HCT116 (cell line): ENCODE results near the gene MT3. TPM values are rescaled to one million over a fixed set of nuclear protein-coding genes. Genes with fewer than 3 reads are reported as not detected.

Experiments used
- ATAC-seq: fragments of 200-7000 bp; cut with Tn5 transposase; 2 replicates; pipeline ENCODE4 v1.9.1; 2020; ENCODE audit warnings: mild to moderate bottlenecking, moderate library complexity
- BruUV-seq: library from RNA; stranded (reverse); fragments of 400-500 nt; replicated peaks from 2 replicates; lab custom pipeline; 2021; lab: Mats Ljungman, UMichigan
- CTCF ChIA-PET: fragments of 300-600 bp; sonication (Branson Sonifier 250); formaldehyde crosslinking; loops from one replicate; lab custom pipeline; 2021; ENCODE audit warnings: antibody characterized with exemption; lab: Charles Lee
- POLR2A ChIA-PET: fragments of 300-600, 350-600 bp; sonication (Branson Sonifier 250); formaldehyde crosslinking; loops from one replicate; lab custom pipeline; 2021; ENCODE audit warnings: antibody characterized with exemption; lab: Charles Lee
- RAD21 ChIA-PET, 2 experiments: fragments of 300-600 bp; sonication (Branson Sonifier 250); formaldehyde crosslinking; loops; one replicate each; lab custom pipeline; 2023; ENCODE audit warnings: low total read pairs in 2 of 2; ENCODE audit not compliant: uncharacterized antibody in 2 of 2, unreplicated experiment in 2 of 2, low non-redundant PET in 1 of 2; lab: Charles Lee
- DNase-seq: peaks from one replicate; pipeline ENCODE4 v3.0.0-alpha.2; 2010; ENCODE audit warnings: low read depth, low spot score
- H2AFZ ChIP-seq: fragments of 200-600 bp; shearing (Covaris generic), sonication (generic); 2 replicates; pipeline ENCODE4 v1.6.1; 2017; ENCODE audit warnings: low read depth, mixed run types, mixed read lengths, antibody characterized with exemption, low read length; ENCODE audit not compliant: poor library complexity, severe bottlenecking
- H3K27ac ChIP-seq: 2 replicates; pipeline ENCODE4 v1.5.1; 2012; ENCODE audit warnings: low read depth, low read length
- H3K27me3 ChIP-seq: fragments of 200-600 bp; sonication (generic); 2 replicates; pipeline ENCODE4 v1.6.1; 2016; ENCODE audit warnings: mixed run types, low read length, mixed read lengths; ENCODE audit not compliant: insufficient read depth
- H3K36me3 ChIP-seq, 2 experiments: fragments of 200-500 bp in 1 of 2; fragments of 200-600 bp in 1 of 2; sonication (Bioruptor generic) in 1 of 2; sonication (generic) in 1 of 2; 2 replicates each; pipeline versions ENCODE4 v1.5.1 to v1.6.1; 2014 to 2016; ENCODE audit warnings: low read length in 2 of 2, inconsistent platforms in 1 of 2, mixed read lengths in 1 of 2, mixed run types in 1 of 2; ENCODE audit not compliant: insufficient read depth in 2 of 2, control insufficient read depth in 1 of 2
- H3K4me1 ChIP-seq, 2 experiments: fragments of 200-600 bp in 1 of 2; sonication (generic) in 1 of 2; 2 replicates each; pipeline versions ENCODE4 v1.5.1 to v1.6.1; 2012 to 2017; ENCODE audit warnings: low read length in 2 of 2, inconsistent platforms in 1 of 2, mild to moderate bottlenecking in 1 of 2, mixed read lengths in 1 of 2, mixed run types in 1 of 2, moderate library complexity in 1 of 2; ENCODE audit not compliant: insufficient read depth in 2 of 2, control insufficient read depth in 1 of 2
- H3K4me2 ChIP-seq: fragments of 200-600 bp; sonication (generic); 2 replicates; pipeline ENCODE4 v1.6.1; 2017; ENCODE audit warnings: mixed run types, low read length, mixed read lengths
- H3K4me3 ChIP-seq, 2 experiments: fragments of 200-600 bp in 1 of 2; sonication (generic) in 1 of 2; replicated peaks in 1 of 2; 2 replicates each; pipeline ENCODE4 v1.5.1; 2011 to 2016; ENCODE audit warnings: low read length in 2 of 2, control low read depth in 1 of 2, low read depth in 1 of 2, mild to moderate bottlenecking in 1 of 2, mixed read lengths in 1 of 2, mixed run types in 1 of 2
- H3K79me2 ChIP-seq: fragments of 200-600 bp; sonication (generic); 2 replicates; pipeline ENCODE4 v1.6.1; 2017; ENCODE audit warnings: mild to moderate bottlenecking, mixed run types, low read length, moderate library complexity, mixed read lengths; ENCODE audit not compliant: insufficient read depth
- H3K9ac ChIP-seq: fragments of 200-600 bp; sonication (generic); 2 replicates; pipeline ENCODE4 v1.6.1; 2016; ENCODE audit warnings: low read length, mixed read lengths
- H3K9me2 ChIP-seq: fragments of 200-600 bp; sonication (generic), shearing (Covaris generic); 2 replicates; pipeline ENCODE4 v1.6.1; 2017; ENCODE audit warnings: mixed run types, mild to moderate bottlenecking, moderate library complexity; ENCODE audit not compliant: insufficient read depth
- H3K9me3 ChIP-seq, 2 experiments: fragments of 200-500 bp in 1 of 2; fragments of 200-600 bp in 1 of 2; sonication (Bioruptor generic) in 1 of 2; sonication (generic) in 1 of 2; 2 replicates each; pipeline ENCODE4 v1.6.1; 2014 to 2017; ENCODE audit warnings: low read length in 2 of 2, mixed read lengths in 2 of 2, inconsistent platforms in 1 of 2, low read depth in 1 of 2, mild to moderate bottlenecking in 1 of 2, mixed run types in 1 of 2, moderate library complexity in 1 of 2; ENCODE audit not compliant: control insufficient read depth in 1 of 2, insufficient read depth in 1 of 2
- H4K20me1 ChIP-seq: fragments of 200-600 bp; sonication (generic), shearing (Covaris generic); 2 replicates; pipeline ENCODE4 v1.6.1; 2017; ENCODE audit warnings: mixed run types, mild to moderate bottlenecking, moderate library complexity; ENCODE audit not compliant: insufficient read depth
- CBX3 ChIP-seq: IDR thresholded peaks from 2 replicates; pipeline ENCODE4 v1.6.1; 2012; ENCODE audit warnings: low read depth
- CEBPB ChIP-seq: IDR thresholded peaks from 2 replicates; pipeline ENCODE4 v1.6.1; 2012; ENCODE audit warnings: low read depth
- EGR1 ChIP-seq: IDR thresholded peaks from 2 replicates; pipeline ENCODE4 v1.6.1; 2012; ENCODE audit warnings: low read depth
- ELF1 ChIP-seq: IDR thresholded peaks from 2 replicates; pipeline ENCODE4 v1.6.1; 2012; ENCODE audit warnings: low read depth, borderline replicate concordance
- EZH2 ChIP-seq: fragments of 200-600 bp; sonication (generic); IDR thresholded peaks from 2 replicates; pipeline ENCODE4 v1.6.1; 2017; ENCODE audit warnings: antibody characterized with exemption, mixed run types
- FOSL1 ChIP-seq: IDR thresholded peaks from 2 replicates; pipeline ENCODE4 v1.6.1; 2012; ENCODE audit warnings: low read depth
- POLR2A ChIP-seq: IDR thresholded peaks from 2 replicates; pipeline ENCODE4 v1.7.0; 2011; ENCODE audit warnings: borderline replicate concordance; ENCODE audit not compliant: insufficient read depth, insufficient read length; ENCODE audit errors: extremely low read depth
- SIN3A ChIP-seq: IDR thresholded peaks from 2 replicates; pipeline ENCODE4 v1.6.1; 2012; ENCODE audit warnings: low read depth
- SRF ChIP-seq: IDR thresholded peaks from 2 replicates; pipeline ENCODE4 v1.6.1; 2012; ENCODE audit warnings: low read depth
- TCF7L2 ChIP-seq: IDR thresholded peaks from 2 replicates; pipeline ENCODE4 v1.7.0; 2011; ENCODE audit warnings: borderline replicate concordance, inconsistent platforms; ENCODE audit not compliant: insufficient read depth, insufficient read length; ENCODE audit errors: extremely low read depth
- YY1 ChIP-seq: IDR thresholded peaks from 2 replicates; pipeline ENCODE4 v1.6.1; 2011; ENCODE audit warnings: low read length, low read depth, moderate library complexity, mild to moderate bottlenecking; ENCODE audit not compliant: insufficient replicate concordance; ENCODE audit errors: extremely low read depth
- intact Hi-C: fragments of 100-400 bp; cut with micrococcal nuclease; formaldehyde crosslinking; loops from 2 replicates; pipeline ENCODE4 v1.10.0; 2022
- total RNA-seq: library from RNA; stranded (reverse); gene quantifications from one replicate; pipeline ENCODE4 v1.2.1, GENCODE V29; 2021; ENCODE audit not compliant: unreplicated experiment
- TF ChIP-seq, protein P1 (sequence below): IDR thresholded peaks from 2 replicates; pipeline ENCODE4 v1.6.1; 2011; ENCODE audit warnings: mild to moderate bottlenecking, low read length, moderate library complexity; ENCODE audit not compliant: insufficient replicate concordance; ENCODE audit errors: extremely low read depth
- TF ChIP-seq, protein P2 (sequence below): IDR thresholded peaks from 2 replicates; pipeline ENCODE4 v1.6.1; 2012
- TF ChIP-seq, protein P3 (sequence below): IDR thresholded peaks from 2 replicates; pipeline ENCODE4 v1.6.1; 2012; ENCODE audit warnings: low read depth
- TF ChIP-seq, protein P4 (sequence below): IDR thresholded peaks from 2 replicates; pipeline ENCODE4 v1.6.1; 2012
- TF ChIP-seq, protein P5 (sequence below), 3 experiments: fragments of 200-600 bp in 1 of 3; sonication (generic) in 1 of 3; IDR thresholded peaks in 2 of 3; conservative IDR thresholded peaks in 1 of 3; 2 replicates each; pipeline ENCODE4 v1.5.1; 2012 to 2017; ENCODE audit warnings: low read depth in 2 of 3, low read length in 2 of 3, antibody characterized with exemption in 1 of 3, borderline replicate concordance in 1 of 3, control low read depth in 1 of 3, mild to moderate bottlenecking in 1 of 3, mixed read lengths in 1 of 3, mixed run types in 1 of 3, moderate library complexity in 1 of 3; ENCODE audit not compliant: insufficient read depth in 1 of 3

The MT3 gene
- total RNA-seq, 1 experiment from 2014 or later = not detected

DNA sequence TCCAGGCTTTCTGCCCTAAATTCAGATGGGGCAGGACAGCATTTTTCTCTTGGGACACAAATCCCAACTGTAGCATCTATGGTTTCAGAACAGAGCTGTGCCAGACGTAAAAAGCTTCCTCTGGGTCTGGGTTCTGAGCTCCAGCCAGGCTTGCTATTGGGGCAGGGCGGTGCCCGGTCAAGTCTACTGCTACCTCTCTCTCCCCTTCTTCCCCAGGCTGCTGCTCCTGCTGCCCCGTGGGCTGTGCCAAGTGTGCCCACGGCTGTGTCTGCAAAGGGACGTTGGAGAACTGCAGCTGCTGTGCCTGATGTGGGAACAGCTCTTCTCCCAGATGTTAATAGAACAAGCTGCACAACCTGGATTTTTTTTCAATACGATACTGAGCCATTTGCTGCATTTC is 44.2 kb downstream of the MT3 start:
- H3K27ac ChIP-seq = no peak overlapping the region
- ChIA-PET CTCF (no interaction called here), POLR2A (interaction anchor here (1.0 kb wide), 1 partner anchor 8 kb away, joined by 3 read pairs; the partner anchor contains the start of gene MT1E), RAD21 (no interaction called here)
- H4K20me1 ChIP-seq = no peaks in the 10 kb centered on the region
- TF ChIP-seq SIN3A (no peak), EZH2 (no peak), CBX3 (no peak), FOSL1 (no peak), ELF1 (no peak), CEBPB (no peak), SRF (no peak), EGR1 (no peak), POLR2A (no peak), YY1 (no peak), TCF7L2 (no peak)
- TF ChIP-seq, protein P1, sequence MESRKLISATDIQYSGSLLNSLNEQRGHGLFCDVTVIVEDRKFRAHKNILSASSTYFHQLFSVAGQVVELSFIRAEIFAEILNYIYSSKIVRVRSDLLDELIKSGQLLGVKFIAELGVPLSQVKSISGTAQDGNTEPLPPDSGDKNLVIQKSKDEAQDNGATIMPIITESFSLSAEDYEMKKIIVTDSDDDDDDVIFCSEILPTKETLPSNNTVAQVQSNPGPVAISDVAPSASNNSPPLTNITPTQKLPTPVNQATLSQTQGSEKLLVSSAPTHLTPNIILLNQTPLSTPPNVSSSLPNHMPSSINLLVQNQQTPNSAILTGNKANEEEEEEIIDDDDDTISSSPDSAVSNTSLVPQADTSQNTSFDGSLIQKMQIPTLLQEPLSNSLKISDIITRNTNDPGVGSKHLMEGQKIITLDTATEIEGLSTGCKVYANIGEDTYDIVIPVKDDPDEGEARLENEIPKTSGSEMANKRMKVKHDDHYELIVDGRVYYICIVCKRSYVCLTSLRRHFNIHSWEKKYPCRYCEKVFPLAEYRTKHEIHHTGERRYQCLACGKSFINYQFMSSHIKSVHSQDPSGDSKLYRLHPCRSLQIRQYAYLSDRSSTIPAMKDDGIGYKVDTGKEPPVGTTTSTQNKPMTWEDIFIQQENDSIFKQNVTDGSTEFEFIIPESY = no peak
- TF ChIP-seq, protein P2, sequence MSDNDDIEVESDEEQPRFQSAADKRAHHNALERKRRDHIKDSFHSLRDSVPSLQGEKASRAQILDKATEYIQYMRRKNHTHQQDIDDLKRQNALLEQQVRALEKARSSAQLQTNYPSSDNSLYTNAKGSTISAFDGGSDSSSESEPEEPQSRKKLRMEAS = no peak
- TF ChIP-seq, protein P3, sequence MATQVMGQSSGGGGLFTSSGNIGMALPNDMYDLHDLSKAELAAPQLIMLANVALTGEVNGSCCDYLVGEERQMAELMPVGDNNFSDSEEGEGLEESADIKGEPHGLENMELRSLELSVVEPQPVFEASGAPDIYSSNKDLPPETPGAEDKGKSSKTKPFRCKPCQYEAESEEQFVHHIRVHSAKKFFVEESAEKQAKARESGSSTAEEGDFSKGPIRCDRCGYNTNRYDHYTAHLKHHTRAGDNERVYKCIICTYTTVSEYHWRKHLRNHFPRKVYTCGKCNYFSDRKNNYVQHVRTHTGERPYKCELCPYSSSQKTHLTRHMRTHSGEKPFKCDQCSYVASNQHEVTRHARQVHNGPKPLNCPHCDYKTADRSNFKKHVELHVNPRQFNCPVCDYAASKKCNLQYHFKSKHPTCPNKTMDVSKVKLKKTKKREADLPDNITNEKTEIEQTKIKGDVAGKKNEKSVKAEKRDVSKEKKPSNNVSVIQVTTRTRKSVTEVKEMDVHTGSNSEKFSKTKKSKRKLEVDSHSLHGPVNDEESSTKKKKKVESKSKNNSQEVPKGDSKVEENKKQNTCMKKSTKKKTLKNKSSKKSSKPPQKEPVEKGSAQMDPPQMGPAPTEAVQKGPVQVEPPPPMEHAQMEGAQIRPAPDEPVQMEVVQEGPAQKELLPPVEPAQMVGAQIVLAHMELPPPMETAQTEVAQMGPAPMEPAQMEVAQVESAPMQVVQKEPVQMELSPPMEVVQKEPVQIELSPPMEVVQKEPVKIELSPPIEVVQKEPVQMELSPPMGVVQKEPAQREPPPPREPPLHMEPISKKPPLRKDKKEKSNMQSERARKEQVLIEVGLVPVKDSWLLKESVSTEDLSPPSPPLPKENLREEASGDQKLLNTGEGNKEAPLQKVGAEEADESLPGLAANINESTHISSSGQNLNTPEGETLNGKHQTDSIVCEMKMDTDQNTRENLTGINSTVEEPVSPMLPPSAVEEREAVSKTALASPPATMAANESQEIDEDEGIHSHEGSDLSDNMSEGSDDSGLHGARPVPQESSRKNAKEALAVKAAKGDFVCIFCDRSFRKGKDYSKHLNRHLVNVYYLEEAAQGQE = no peak
- TF ChIP-seq, protein P4, sequence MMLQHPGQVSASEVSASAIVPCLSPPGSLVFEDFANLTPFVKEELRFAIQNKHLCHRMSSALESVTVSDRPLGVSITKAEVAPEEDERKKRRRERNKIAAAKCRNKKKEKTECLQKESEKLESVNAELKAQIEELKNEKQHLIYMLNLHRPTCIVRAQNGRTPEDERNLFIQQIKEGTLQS = no peak
- TF ChIP-seq, protein P5, sequence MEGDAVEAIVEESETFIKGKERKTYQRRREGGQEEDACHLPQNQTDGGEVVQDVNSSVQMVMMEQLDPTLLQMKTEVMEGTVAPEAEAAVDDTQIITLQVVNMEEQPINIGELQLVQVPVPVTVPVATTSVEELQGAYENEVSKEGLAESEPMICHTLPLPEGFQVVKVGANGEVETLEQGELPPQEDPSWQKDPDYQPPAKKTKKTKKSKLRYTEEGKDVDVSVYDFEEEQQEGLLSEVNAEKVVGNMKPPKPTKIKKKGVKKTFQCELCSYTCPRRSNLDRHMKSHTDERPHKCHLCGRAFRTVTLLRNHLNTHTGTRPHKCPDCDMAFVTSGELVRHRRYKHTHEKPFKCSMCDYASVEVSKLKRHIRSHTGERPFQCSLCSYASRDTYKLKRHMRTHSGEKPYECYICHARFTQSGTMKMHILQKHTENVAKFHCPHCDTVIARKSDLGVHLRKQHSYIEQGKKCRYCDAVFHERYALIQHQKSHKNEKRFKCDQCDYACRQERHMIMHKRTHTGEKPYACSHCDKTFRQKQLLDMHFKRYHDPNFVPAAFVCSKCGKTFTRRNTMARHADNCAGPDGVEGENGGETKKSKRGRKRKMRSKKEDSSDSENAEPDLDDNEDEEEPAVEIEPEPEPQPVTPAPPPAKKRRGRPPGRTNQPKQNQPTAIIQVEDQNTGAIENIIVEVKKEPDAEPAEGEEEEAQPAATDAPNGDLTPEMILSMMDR (IDR thresholded peaks at IDR 0.05 in 2 of 3, conservative IDR thresholded peaks at IDR 0.05 in 1 of 3; ENCODE audit: borderline replicate concordance in 1 of 3, insufficient read depth in 1 of 3, low read depth in 2 of 3, low read length in 2 of 3) = no peak
- no peak overlapping the region for H2AFZ ChIP-seq
- no peaks in the 10 kb centered on the region for H3K9me3 ChIP-seq
- no peak overlapping the region for H3K9ac ChIP-seq
- ATAC-seq = no peak
- intact Hi-C loops = no loop called here
- no peaks in the 10 kb centered on the region for H3K9me2 ChIP-seq
- BruUV-seq = no TSS peak
- DNase-seq = no peak
- H3K79me2 ChIP-seq = no peaks in the 10 kb centered on the region
- no peaks in the 10 kb centered on the region for H3K27me3 ChIP-seq
- no peak overlapping the region for H3K4me2 ChIP-seq
- H3K36me3 ChIP-seq = no peaks in the 10 kb centered on the region
- no peak overlapping the region for H3K4me3 ChIP-seq
- peaks cover 0 to 17% of the 10 kb centered on the region in 2 experiments; a peak in 2 of 4 replicates for H3K4me1 ChIP-seq
